Stimulated activated CD4-positive, alpha-beta T cell treated with anti-CD3 and anti-CD28 coated beads, TNF-alpha, amount 100 ng/mL, for 1 hour (primary cell): ENCODE measurements around the gene MIS12.

ENCODE experiments used
- DNase-seq, 3 donors: peaks; one replicate each; pipeline ENCODE4 v3.0.0-alpha.2; 2020; ENCODE audit warnings: low read depth in 3 of 3, low spot score in 1 of 3

MIS12 gene

DNA sequence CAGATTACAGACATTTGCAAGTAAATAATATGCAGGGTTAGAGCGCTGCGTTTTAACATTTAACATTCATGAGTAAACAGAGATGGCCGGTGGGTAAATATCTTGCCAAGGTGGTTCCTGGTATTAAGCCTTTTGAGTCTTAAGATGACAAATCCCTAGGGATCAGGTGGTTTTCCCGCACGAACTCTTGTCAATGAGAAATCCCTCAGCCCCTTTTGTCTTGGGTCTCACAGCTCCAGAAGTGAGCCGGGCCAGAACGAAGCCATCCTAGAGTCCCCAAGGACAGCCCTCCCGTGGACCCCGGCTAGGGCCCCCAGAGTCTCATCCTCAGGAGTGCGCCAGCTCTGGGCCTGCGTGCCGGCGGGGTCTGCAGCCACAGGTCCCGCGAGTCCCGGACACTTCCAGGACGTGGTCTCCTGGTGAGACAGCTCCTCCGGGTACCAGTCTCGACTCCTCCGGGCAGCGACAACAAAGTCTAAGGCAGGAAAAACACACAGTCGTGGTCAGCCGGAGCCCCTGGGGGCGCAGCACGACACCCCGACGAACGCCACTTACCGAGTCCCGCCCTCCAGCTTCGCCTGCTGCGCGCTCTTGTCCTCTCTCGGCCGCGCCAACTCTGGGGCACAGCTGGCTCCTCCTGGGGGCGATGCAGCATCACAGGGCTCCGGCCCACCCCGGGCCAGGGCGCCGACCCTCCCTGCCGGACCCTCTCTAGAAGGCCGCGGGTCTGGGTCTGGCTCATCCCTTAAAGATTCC is 13.3 kb downstream of the MIS12 start:
- DNase-seq: no peak

DNA sequence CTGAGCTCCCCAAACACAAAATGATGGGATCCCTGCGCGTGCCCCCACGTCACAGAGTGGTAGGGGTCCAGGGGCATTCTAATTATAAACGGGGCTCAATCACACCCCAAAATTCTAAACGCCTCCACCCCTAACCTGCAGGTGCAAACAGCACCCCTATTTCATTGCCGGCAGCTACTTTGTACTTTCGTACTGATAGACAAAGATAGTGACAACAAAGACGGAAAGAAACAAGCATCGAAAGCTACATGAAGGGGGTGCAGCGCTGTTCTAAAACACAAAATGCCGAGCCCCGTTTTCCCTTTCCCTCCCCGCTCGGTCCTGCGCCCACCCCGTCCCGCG is 13.9 kb downstream of the MIS12 start:
- DNase-seq: no peak

DNA sequence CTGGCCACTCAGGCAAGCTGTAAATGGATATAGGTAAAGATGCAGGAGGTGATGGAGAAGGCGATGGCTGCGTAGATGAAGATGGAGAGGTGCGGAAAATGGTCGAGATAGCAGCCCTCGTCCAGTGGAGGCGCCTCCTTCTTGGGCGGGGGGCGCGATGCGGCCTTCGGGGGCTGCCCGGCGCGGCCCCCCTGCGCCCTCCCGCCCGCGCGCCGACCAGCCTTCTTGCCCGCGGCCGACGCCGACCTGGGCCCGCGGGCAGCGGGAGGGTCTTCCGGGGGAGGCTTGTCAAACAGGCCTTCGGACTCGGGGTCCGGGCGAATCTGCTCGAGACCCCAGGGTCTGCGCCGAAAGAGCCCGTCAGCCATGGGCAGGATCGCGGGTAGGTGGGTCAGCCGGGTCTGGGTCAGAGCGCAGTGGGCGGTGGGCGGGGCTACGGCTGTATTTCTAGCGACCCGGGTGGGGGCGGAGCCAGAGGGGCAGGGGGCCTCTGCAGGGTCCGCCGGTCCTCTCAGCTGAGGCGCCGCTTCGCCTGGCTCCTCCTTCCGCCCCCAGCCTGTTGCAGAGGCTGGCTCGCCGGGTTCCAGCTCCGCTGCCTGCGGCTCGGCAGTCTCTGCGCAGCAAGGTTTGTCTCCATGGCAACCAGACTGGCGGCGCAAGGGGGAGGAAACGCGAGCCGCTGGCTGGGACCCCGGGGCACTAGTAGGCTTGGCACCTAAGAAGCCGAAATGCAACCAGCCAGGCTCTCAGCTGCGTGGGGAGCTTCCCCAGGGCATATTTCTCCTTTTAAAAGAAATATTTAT is 14.4 kb downstream of the MIS12 start:
- DNase-seq: peak; percentile 42 to 51 (median 49)

DNA sequence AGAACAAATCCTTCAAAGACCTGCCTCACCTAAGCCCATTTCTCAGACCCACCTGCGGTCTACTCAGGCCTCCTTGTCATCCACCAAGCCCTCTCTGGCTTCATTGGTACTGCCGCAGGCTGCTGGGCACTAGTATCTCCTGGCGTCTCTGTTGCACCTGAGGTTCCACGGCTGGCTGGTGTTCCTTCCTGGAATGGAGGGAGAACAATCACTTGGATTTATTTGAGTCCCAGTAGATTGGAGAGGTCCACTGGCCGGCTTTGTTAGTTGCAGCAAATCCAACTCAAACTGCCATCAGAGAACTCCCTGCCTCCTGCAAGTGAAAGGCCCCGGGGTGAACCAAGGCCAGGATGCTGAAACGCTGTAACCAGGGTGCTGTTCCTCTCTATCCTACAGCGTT is 15.3 kb downstream of the MIS12 start:
- DNase-seq: no peak

- no peak for DNase-seq
These were observed 16.2 kb downstream of the MIS12 start for GRCh38 chr17:5502552-5502951.

GRCh38 chr17:5506307-5506706 is 19.9 kb downstream of the MIS12 start:
- DNase-seq: no peak

GRCh38 chr17:5508810-5509209 is 22.4 kb downstream of the MIS12 start:
- DNase-seq: no peak

GRCh38 chr17:5509482-5509881 is 23.1 kb downstream of the MIS12 start:
- DNase-seq: no peak

- DNase-seq: no peak
These were observed 24.4 kb downstream of the MIS12 start for GRCh38 chr17:5510771-5511170.

DNA sequence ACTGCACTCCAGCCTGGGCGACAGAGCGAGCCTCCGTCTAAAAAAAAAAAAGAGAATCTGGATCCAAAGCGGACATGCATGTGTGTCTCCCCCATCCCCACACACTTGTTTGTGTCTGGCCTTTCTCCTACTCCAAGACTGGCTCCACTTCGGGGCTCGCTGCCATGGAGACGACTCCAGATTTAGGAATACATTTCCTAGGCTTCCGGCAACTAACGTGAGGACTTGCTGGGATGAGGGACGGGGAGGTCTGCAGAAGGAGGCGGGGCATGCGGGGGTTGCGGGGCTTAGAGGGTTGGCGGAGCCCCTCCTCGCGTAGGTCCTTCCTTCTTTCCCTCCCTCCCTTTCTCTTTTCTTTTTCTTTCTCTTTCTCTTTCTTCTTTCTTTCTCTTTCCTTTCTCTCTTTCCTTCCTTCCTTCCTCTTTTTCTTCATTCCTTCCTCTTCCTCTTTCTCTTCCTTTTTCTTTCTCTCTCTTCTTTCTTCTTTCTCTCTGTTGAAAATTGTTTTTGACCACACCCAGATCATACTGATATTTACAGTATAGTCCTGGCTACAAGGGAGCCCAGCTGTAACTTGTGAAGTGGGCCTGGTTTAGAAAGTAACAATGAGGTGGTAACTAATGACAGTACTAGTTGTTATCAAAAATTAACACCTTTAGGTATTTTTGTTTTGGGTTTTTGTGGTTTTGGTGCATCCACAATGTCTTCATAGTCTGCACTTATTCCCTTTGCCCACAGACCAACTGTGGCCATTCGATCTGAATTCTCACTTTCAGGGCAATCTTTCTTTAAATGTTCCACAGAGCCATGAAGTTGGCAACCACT is 25.2 kb downstream of the MIS12 start:
- no peak for DNase-seq

- DNase-seq: no peak
These were observed 27.3 kb downstream of the MIS12 start for GRCh38 chr17:5513628-5514027.

DNA sequence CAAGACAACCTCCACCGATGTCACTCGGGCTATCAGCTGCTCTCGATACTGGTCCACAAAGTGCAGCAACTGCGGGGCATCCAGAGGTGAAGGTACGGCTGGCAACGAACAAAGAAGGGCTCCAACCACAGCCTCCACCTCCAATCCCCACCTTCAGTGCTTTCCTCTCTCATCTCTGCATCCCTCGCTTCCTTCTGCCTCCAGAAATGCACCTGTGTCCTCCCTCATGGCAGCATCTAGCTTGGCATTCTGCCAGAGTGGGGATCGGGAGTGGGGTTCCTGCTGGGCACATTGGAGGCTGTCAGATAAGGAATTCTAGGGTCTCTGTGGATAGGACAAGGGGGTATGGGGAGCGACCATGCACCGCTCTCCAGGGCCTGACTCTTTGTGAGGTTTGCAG is 28.6 kb downstream of the MIS12 start:
- no peak for DNase-seq

DNA sequence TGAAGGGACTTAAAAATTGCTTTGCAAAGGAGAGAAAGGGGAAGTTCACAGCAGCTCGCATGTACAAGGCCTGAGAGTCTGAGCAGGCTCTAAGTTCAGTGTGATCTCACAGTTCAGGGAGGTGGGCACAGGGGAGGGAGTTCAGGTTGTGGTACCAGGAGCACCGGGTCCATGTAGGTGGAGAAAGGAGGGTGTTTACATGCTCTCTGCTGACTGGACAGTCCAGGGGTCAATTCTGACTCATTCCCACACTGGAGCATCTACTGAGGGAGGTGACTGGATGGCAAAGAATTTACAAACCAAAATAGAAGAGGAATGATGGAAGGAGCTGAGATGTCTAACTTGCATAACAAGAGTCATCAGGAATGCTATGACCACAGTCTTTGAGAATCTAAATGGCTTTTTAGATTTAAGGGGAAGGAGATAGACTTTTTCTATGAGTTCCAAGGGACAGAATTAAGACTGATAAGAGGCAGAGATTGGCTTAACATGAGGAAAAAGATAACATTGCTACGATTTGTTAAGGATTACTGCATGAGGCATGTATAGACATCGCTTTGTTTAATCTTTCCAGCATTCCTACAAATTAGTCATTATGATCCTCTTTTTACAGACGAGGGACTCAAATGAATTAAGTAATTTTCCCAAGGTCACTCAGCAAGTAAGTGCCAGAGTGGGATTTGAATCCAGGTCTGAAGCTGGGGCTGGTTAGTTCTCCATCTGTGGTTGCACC is 29.9 kb downstream of the MIS12 start:
- no peak for DNase-seq

GRCh38 chr17:5522476-5522875 is 36.1 kb downstream of the MIS12 start:
- DNase-seq: no peak

DNA sequence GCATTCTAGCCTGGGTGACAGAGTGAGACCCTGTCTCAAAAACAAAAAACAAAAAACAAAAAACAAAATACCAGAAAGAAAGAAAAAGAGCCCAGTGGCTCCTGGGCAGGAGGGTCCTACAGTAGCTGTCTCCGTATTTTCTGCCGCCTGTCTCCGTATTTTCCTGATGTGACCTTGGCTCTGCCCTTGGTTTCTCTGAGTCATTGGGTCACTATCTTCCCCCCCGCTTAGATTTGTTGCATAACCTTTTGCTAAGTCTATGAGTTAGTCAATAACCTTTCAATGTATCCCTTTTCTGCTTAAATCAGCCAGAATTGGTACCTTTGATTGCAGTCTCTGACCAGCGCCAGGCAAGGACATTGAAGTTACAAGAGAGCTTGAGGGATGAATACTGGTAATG is 36.9 kb downstream of the MIS12 start:
- DNase-seq: no peak

DNA sequence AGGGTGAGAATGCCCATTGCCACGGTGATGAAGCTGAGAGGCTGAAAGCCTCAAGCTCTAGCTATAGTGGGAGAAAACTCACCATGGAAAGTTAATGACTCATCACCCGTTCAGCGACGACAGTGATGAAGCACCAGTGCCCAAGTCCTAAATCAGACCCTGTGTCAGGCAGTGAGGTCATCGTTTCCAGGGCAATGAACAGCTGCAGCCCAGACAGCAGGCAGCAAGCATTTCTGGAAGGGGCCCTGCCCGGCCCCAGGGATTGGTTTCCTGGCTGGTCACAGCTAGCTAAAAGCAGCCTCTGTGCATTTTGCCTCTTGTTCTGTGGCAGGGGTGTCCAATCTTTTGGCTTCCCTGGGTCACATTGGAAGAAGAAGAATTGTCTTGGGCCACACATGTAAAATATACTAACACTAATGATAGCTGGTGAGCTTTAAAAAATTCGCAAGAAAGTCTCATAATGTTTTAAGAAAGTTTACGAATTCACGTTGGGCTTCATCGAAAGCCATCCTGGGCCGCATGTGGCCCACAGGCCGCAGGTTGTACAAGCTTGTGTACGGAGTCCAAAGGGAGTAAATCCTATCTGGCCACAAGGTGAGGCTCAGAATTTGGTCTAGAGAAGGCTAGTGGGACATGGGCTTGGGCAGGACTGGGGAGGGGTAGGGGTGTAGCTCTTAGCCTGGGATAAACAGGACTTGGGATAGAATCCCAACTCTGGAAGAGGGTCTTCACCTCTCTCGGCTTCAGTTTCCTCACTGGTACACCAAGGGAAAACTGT is 40.6 kb downstream of the MIS12 start:
- DNase-seq: peak in 1 of 3 donors; percentile 6

DNA sequence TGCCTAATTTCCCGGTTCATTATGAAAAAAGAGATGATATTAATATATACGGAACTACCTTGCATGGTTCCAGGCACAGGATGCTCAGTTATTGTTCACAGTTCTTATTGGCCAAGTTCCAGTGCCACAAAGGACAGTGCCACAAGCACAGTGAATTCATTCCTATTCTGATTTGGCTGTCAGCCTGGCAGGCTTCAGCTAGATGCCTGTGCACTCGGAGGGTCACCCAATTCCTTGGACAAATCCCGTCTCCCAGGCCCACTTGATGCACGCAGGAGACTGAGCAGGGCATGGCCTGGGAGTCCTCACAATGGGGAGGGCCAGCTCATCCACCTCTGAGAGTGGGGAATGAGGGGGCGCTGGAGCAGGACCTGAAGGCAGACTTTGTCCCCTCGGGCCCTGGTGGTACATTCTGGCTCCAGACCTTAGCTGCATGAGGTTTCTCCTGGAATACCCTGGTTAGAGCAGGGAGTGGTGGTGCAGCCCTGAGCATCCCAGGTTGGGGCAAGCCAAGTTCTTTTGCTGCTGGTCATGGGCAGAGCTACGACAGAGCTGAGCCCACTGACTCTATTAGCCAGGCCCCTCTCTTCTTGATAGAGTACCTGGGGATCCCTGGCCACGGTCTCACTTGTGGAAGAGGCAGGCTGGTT is 41.4 kb downstream of the MIS12 start:
- DNase-seq: no peak

DNA sequence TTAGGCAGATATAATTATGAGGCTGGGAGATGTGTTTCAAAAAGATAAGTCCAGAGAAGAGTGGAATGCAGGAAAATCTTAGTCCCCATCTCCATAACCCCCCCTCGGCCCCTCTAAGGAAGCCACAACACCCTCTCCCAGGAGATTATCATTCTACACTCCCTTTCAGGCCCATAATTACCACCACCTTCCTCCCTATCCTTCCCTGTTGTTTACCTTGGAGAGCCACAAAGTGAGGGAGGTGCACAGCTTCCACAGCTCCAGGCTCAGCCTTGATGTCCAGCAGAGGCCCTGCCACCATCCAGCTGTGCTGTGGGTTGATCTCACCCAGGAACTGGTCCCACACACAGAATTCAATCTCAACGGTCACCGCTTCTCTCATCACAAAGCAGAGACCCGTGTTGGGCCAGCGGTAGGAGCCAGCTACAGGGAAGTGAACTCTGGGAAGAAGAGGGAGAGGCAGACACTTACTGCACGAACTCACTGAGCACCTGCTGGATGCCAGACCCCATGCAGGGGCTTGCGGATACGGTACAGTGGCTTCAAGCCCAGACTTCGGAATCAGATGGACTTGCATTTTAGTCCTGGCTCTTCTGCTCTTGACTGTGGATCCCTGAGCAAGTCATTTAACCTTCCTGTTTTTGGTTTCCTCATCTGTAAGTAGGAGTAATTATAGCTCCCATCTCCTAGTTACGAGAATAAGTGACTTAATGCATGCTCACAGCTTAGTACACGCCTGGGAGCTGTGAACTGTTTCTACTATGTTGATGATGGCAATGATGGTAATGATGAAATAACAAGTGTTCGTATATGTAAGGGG is 44.1 kb downstream of the MIS12 start:
- no peak for DNase-seq

GRCh38 chr17:5531085-5531418 is 44.7 kb downstream of the MIS12 start:
- DNase-seq: no peak
